MV-4-11 (cell line): ENCODE results near the gene ELANE.

Experiments
- DNase-seq: peaks from one replicate; lab custom pipeline; 2025; lab: John Stamatoyannopoulos, UW

ELANE gene

DNA sequence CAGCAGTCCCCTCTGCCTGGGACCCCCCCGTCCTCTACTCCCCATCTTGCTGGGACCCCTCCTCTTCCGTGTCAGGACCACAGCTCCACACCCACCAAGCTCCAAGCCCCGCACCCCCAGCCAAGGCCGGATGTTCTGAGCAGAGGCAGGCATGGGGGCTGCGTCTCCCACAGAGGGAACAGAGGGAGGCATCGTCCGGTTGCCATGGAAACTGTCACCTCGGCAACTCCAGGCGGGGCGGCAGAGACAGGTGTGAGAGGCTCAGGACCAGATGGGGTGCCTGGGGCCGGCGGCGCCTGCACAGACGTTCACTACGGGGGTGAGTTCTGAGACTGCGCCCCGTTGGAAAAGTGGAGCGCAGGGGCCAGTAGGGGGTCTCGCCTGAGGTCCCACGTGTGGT, 46.6 kb downstream of the ELANE start:
- no peak for DNase-seq

DNA sequence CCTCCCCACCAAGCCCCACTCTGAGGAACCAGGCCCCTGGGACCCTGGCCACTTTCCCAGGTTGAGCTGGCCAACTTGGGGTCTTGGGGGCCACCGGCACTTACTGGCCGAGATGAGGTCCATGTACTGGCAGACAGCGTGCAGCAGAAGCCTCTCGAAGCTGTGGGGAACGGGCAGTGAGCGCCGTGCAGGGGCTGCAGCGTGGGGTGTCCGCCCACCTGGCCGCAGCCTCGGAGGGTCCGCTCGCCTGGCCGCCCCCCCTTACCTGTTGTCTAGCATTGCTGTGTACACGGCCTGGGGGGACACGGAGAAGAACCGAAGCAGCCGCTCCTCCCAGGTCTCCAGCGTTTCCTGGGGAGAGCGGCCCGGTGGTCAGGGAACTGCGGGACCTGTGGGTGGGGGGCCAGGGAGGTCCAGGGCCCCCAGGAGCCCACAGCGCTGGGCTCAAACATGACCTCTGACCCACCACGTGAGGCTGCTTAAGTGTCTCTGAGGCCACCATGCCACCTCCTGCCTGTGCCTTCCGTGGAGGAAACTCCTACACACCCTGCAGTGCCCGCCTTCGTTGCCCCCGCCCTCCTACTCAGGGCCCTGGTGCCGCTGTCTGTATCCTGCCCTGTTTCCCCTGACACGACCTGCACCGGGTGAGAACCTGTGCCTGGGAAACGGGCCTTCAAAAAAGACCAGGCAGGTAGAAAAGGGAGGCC, 47.4 kb downstream of the ELANE start:
- DNase-seq: no peak

DNA sequence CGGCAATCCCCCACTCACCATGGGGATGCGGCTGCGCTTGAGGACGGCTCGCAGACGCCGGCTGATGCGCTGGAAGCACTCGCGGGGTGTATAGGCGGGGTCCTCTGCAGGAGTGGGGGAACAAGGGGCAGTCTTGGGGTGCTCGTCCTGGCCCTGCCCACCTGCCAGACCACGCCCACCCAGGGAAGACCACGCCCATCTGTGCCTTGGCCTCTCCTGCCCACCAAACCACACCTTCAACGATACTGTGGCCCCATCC, 47.9 kb downstream of the ELANE start:
- no peak for DNase-seq

DNA sequence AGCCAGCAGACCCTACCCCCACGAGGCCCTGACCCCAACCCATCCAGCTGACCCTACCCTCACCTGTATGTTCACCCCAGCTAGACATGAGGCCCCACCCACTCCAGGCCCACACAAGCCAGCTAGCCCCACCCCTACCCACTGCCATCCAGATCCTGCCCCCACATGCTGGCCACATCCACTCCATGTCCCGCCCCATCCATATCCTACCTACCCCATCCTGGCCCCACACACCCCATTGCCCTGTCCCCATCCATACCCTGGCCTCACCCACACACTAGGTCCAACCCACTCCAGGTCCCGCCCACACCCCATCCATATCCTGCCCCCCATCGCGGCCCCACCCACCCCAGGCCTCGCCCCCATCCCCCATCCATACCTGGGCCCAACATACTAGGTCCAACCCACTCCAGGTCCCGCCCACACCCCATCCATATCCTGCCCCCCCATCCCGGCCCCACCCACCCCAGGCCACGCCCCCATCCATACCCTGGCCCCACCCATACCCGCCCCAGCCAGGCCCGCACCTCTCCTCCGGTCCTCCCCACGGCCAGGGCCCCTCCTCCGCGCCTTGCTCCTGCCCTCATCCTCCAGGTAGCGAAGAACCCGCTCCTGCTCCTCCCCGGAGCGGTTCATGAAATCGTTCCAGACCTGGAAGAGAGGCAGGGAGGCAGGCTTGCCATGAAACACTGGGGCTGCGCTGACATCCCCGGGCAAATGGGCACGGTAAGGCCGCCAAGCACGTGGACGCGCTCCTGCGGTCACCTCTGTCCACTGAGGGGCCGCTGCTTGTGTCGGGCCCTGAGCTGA, 48.4 kb downstream of the ELANE start:
- DNase-seq: no peak

DNA sequence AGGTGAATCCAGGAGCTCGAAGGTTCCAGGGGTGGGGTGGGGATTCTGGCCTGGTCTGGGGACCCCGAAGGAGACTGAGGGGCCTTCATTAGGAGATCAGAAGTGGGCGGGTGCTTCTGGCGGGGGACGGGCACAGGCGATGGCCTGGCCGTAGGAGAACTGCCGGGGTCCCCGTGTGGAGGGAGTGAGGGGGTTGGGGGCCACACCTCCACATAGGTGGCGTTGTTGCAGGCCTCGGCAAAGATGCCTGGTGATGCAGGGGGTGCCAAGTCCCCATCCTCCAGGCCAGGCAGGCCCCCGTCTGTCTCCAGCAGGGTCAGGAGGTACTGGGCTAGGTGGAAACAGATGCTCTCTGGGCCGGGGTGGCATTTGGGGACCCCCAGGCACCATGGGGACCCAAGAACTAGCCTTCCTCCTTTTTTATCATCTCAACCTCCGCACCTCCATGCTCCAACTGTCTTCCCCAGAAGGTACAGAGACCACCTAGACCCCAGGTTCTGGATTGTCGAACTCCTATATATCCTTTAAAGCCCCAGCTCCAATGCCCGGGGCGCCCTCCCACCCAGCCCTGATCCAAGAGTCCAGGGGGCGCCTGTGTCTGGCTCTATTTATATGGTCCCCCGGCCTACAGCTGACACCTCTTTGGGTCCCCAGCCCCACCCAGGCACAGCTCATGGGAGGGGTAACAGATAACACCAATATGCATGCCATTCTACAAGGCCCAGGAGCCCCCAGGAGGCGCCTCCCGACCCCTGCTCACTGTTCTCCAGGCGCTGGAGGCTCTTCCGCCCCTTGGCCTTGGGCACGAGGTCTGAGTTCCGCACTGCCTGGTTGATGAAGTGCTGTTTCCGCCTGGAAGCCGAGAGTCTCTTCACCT, 49.4 kb downstream of the ELANE start:
- DNase-seq: no peak

DNA sequence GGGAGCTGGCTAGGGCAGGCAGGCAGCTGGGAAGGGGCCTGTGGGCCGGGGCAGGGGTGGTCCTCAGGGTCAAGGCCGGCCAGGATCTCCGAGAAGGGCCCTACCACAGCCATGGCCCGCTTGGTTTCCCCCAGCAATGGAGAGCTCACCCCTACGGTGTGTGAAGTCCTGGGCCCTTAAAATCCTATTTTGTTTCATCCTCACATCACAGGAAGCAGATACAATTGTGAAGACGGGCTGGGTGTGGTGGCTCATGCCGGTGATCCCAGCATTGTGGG, 49.9 kb downstream of the ELANE start:
- no peak for DNase-seq

DNA sequence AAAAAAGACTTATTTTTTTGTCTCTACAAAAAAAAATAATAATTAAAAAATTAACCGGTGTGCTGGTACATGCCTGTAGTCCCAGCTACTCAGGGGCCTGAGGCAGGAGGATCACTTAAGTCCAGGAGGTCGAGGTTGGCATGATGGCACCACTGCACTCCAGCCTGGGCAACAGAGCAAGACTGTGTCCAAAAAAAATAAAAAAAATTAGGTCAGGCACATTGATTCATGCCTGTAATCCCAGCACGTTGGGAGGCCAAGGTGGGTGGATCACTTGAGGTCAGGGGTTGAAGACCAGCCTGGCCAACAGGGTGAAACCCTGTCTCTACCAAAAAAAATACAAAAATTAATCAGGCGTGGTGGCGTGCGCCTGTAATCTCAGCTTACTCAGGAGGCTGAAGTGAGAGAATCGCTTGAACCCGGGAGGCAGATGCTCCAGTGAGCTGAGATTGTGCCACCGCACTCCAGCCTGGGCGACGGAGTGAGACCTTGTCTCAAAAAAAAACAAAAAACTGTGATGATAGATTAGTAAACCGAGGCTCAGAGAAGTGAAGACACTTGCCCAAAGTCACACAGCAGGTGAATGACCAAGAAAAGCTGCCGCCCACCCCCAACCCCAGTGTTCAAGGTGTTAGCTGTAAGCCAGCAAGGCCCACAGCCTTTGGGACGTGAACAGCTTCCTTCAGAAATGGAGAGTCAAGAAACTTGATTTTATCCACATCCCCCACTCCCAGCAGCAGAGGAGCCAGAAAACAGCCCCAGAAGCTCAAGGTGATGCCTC, 50.5 kb downstream of the ELANE start:
- DNase-seq: no peak

DNA sequence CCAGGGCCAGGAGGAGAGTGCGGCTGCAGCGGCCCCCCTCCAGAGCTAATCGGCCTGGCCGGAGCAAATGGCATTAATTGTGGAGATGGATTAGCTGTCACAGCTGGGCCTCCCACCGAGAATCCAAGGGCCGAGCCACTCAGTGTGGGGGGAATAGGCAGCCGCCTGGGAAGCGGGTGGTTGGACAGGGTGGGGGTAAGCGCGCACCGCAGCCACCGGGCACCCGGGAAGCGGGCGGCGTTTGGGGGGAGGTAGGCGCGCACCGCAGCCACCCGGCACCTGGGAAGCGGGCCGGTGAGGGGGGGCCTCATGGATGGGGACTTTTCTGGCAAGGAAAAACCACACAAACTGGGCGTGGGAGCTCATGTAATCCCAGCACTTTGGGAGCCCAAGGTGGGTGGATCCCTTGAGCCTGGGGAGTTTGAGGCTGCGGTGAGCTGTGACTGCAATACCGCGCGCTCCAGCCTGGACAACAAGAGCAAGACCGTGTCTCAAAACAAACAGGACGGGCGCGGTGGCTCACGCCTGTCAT, 51.2 kb downstream of the ELANE start:
- DNase-seq: no peak

DNA sequence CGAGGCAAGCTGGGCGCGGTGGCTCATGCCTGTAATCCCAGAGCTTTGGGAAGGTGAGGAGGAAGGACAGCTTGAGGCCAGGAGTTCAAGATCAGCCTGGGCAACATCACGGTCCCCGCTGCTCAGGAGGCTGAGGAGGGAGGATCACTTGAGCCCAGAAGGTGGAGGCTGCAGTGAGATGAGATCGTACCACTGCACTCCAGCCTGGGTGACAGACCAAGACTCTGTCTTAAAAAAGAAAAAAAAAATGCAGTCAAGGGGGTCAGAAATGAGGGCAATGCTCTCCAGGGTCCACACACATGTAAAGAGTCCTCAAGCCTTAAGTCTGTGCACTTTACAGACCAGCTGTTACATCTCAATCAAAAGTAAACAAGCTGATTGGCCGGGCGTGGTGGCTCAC, 52.4 kb downstream of the ELANE start:
- no peak for DNase-seq
